K562 (cell line): ENCODE results near the gene RALB. TPM values are rescaled to one million over a fixed set of nuclear protein-coding genes. Genes with fewer than 3 reads are reported as not detected.

ENCODE experiments used
- ATAC-seq: fragments of 200-7000 bp; cut with Tn5 transposase; 3 replicates; pipeline ENCODE4 v1.9.1; 2020; ENCODE audit warnings: moderate library complexity
- BruUV-seq: library from RNA; stranded (reverse); fragments of 400-500 nt; replicated peaks from 2 replicates; lab custom pipeline; 2021; lab: Mats Ljungman, UMichigan
- CTCF ChIA-PET: fragments of 300-600 bp; formaldehyde crosslinking; extraction: SDS; loops from one replicate; lab custom pipeline; 2021; ENCODE audit warnings: low intra/inter-chr PET ratio; lab: Yijun Ruan, JAX
- POLR2A ChIA-PET: fragments of 300-600, 350-650 bp; sonication (Branson Sonifier 250); formaldehyde crosslinking; extraction: SDS; loops from one replicate; lab custom pipeline; 2021; ENCODE audit warnings: antibody characterized with exemption, inconsistent platforms; lab: Yijun Ruan, JAX
- DNase-seq, 4 experiments: peaks; one replicate each; pipeline versions ENCODE4 v3.0.0 to v3.0.0-alpha.2; 2011 to 2018; ENCODE audit warnings: low spot score in 3 of 4, mixed read lengths in 3 of 4; ENCODE audit errors: extremely low read depth in 1 of 4
- FAIRE-seq: peaks from 2 replicates; lab custom pipeline; 2011; peaks lifted over from hg19 to GRCh38; lab: Jason Lieb, UNC
- H2AFZ ChIP-seq: 2 replicates; pipeline ENCODE4 v1.6.0; 2011; ENCODE audit warnings: low read depth, low read length, control low read depth, inconsistent platforms
- H3K27ac ChIP-seq: fragments of 200-600 bp; 3 replicates; pipeline ENCODE4 v1.8.0; 2011; ENCODE audit warnings: low read depth, mild to moderate bottlenecking, control low read depth, inconsistent platforms, low read length, moderate library complexity, mixed read lengths; ENCODE audit errors: extremely low read depth
- H3K27me3 ChIP-seq, 2 experiments: fragments of 300-600 bp in 1 of 2; 2 replicates in 1 of 2; 3 replicates in 1 of 2; pipeline versions ENCODE4 v1.6.0 to v1.8.0; 2011; ENCODE audit warnings: inconsistent platforms in 2 of 2, low read length in 2 of 2, mild to moderate bottlenecking in 1 of 2, mixed read lengths in 1 of 2, moderate library complexity in 1 of 2; ENCODE audit not compliant: control insufficient read depth in 2 of 2, insufficient read depth in 2 of 2
- H3K36me3 ChIP-seq: fragments of 300-600 bp; 3 replicates; pipeline ENCODE4 v1.8.0; 2011; ENCODE audit warnings: mild to moderate bottlenecking, low read length, inconsistent platforms; ENCODE audit not compliant: control insufficient read depth, insufficient read depth
- H3K4me1 ChIP-seq, 2 experiments: fragments of 200-600 bp in 1 of 2; replicated peaks in 1 of 2; 2 replicates in 1 of 2; 3 replicates in 1 of 2; pipeline versions ENCODE4 v1.5.1 to v1.8.0; 2011; ENCODE audit warnings: inconsistent platforms in 2 of 2, low read length in 2 of 2, mild to moderate bottlenecking in 1 of 2, mixed read lengths in 1 of 2, moderate library complexity in 1 of 2; ENCODE audit not compliant: control insufficient read depth in 2 of 2, insufficient read depth in 2 of 2
- H3K4me2 ChIP-seq: 2 replicates; pipeline ENCODE4 v1.6.1; 2011; ENCODE audit warnings: low read length, control low read depth, inconsistent platforms, mixed read lengths; ENCODE audit not compliant: insufficient read depth
- H3K4me3 ChIP-seq: fragments of 200-600 bp; sonication (generic), shearing (Covaris generic); 2 replicates; pipeline ENCODE4 v1.5.1; 2016; ENCODE audit warnings: control low read depth, inconsistent platforms
- H3K79me2 ChIP-seq: fragments of 200-600 bp; 3 replicates; pipeline ENCODE4 v1.8.0; 2011; ENCODE audit warnings: low read length, inconsistent platforms; ENCODE audit not compliant: control insufficient read depth, insufficient read depth
- H3K9ac ChIP-seq, 2 experiments: 2 replicates each; pipeline versions ENCODE4 v1.6.0 to v1.6.1; 2011; ENCODE audit warnings: low read depth in 2 of 2, low read length in 2 of 2, control low read depth in 1 of 2, inconsistent platforms in 1 of 2, mild to moderate bottlenecking in 1 of 2, mixed read lengths in 1 of 2; ENCODE audit not compliant: insufficient read depth in 1 of 2
- H3K9me1 ChIP-seq: one replicate; pipeline ENCODE4 v1.6.0; 2011; ENCODE audit warnings: inconsistent platforms, mild to moderate bottlenecking, low read length, moderate library complexity; ENCODE audit not compliant: control insufficient read depth, insufficient read depth
- H3K9me3 ChIP-seq: replicated peaks from 2 replicates; pipeline ENCODE4 v1.5.1; 2011; ENCODE audit warnings: low read depth, low read length, inconsistent platforms; ENCODE audit not compliant: control insufficient read depth, insufficient read depth
- H4K20me1 ChIP-seq: replicated peaks from 2 replicates; pipeline ENCODE4 v1.6.1; 2011; ENCODE audit warnings: low read length, inconsistent platforms, mixed read lengths; ENCODE audit not compliant: control insufficient read depth, insufficient read depth
- FOXP1 ChIP-seq: sonication (generic); formaldehyde crosslinking; IDR thresholded peaks from 2 replicates; pipeline ENCODE4 v1.8.0; 2022; ENCODE audit warnings: mild to moderate bottlenecking, missing genetic modification reagents
- MTA1 ChIP-seq: fragments of 450-650 bp; IDR thresholded peaks from 2 replicates; pipeline ENCODE4 v1.6.1; 2017; ENCODE audit warnings: borderline replicate concordance
- PCBP1 ChIP-seq: fragments of 200-400 bp; formaldehyde crosslinking; IDR thresholded peaks from 2 replicates; pipeline ENCODE4 v1.6.1; 2018; ENCODE audit warnings: mild to moderate bottlenecking, low read depth, low read length; ENCODE audit not compliant: poor library complexity, severe bottlenecking
- PHB ChIP-seq: fragments of 250-450 bp; sonication (Bioruptor Pico); IDR thresholded peaks from 2 replicates; pipeline ENCODE4 v1.5.0; 2021
- PYGO2 ChIP-seq: fragments of 450-650 bp; IDR thresholded peaks from 2 replicates; pipeline ENCODE4 v1.6.1; 2016; ENCODE audit warnings: mild to moderate bottlenecking, missing genetic modification characterization, moderate library complexity, missing compliant biosample characterization
- ZNF165 ChIP-seq: fragments of 250-450 bp; sonication (Bioruptor Pico); IDR thresholded peaks from 2 replicates; pipeline ENCODE4 v1.4.0; 2020; ENCODE audit warnings: borderline replicate concordance
- ZNF239 ChIP-seq: fragments of 250-450 bp; sonication (Bioruptor Pico); IDR thresholded peaks from 2 replicates; pipeline ENCODE4 v1.4.0; 2020; ENCODE audit warnings: mild to moderate bottlenecking
- WGBS: fragments of 100-300 bp; shearing (Covaris generic); methylation state at CpG from one replicate; pipeline ENCODE4 v1.1.6; 2016; ENCODE audit warnings: low coverage, mixed read lengths; ENCODE audit not compliant: insufficient coverage; ENCODE audit errors: missing lambda C conversion rate; 5-methylcytosine and 5-hydroxymethylcytosine counted together
- in situ Hi-C: fragments of 300-500 bp; cut with MboI; formaldehyde crosslinking; loops from 4 replicates; pipeline ENCODE4 v1.15.0; 2018; ENCODE audit warnings: inconsistent platforms, mixed read lengths
- intact Hi-C: fragments of 100-400 bp; cut with micrococcal nuclease; formaldehyde crosslinking; loops from 2 replicates; pipeline ENCODE4 v1.14.2; 2022
- polyA plus RNA-seq, 8 experiments: library from polyadenylated mRNA; depleted of rRNA in 4 of 8; stranded (reverse) in 5 of 8; unstranded in 3 of 8; fragments of >200 nt; fragmentation: Nextera tagmentation in 2 of 8; fragmentation: Illumina TruSeq in 1 of 8; extraction: Ambion mirVana in 2 of 8; extraction: Trizol in 1 of 8; gene quantifications; 2 replicates each; pipeline versions ENCODE4 v1.2.1 to v1.2.3, GENCODE V29; 2011 to 2014; ENCODE audit warnings: inconsistent platforms in 1 of 8, missing spikeins in 1 of 8
- total RNA-seq, 7 experiments: library from RNA; depleted of rRNA in 6 of 7; stranded (reverse); fragments of >200 nt in 6 of 7; fragmentation: Illumina TruSeq in 2 of 7; extraction: Trizol in 2 of 7; gene quantifications; 2 replicates each; pipeline versions ENCODE4 v1.2.1 to v1.2.3, GENCODE V29; 2011 to 2021; ENCODE audit warnings: low replicate concordance in 1 of 7

Gene RALB
- total and polyA plus RNA-seq, 9 of the 15 experiments (the other 6 are each of a cell fraction or from before 2014, with no cell fraction given), result 14.8 to 65.6 (median 38.4) TPM

DNA sequence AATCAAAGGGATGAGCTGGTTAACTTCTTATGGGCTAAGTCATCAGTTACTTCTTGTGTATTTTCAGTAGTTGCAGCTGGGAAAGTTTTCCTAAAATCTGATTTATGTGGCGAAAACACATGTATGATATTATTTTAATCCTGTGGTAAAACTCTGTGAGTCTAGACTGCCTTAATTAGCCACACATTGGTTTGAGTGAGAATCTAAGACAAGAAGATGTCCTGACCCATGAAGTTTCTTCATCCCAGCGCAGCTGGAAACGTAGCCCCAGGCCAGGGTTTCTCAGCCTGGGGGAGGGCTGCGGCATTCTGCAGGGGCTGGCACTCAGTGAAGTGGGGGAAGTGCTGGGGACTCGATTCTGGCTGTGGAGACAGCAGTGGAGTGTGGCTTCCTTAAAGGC, 48.6 kb downstream of the RALB start (continued):
- TF ChIP-seq ZNF165 (CRISPR knock-in tag), result no peak
- no peak for TF ChIP-seq MTA1

GRCh38 chr2:120302301-120302700, 49.6 kb downstream of the RALB start:
- Histone ChIP-seq H3K9me1 (no peaks in the 10 kb centered on the region), H4K20me1 (peaks cover 5% of the 10 kb centered on the region; the same call in 1 of the 2 replicates), H3K9ac (no peak overlapping the region), H3K36me3 (peaks cover 4% of the 10 kb centered on the region; the same call in 1 of the 3 replicates), H3K4me1 (peaks cover 3 to 9% of the 10 kb centered on the region in 2 experiments; a peak in 4 of 5 replicates), H3K9me3 (no peaks in the 10 kb centered on the region), H3K27ac (no peak overlapping the region), H3K4me2 (no peak overlapping the region), H2AFZ (no peak overlapping the region), H3K27me3 (peaks cover 0 to 8% of the 10 kb centered on the region in 2 experiments; a peak in 1 of 5 replicates), H3K79me2 (no peaks in the 10 kb centered on the region), H3K4me3 (no peak overlapping the region)
- 68% methylated on average over 12 of the region's 12 CpGs for WGBS
- ChIA-PET CTCF (no interaction called here), POLR2A (interaction anchor here (0.6 to 0.7 kb wide), 2 partner anchors 19 to 61 kb away, joined by 3 read pairs; no protein-coding TSS in a partner anchor)
- TF ChIP-seq PCBP1, result no peak
- TF ChIP-seq FOXP1 (CRISPR knock-in tag), result no peak
- TF ChIP-seq PYGO2, result no peak
- TF ChIP-seq PHB (CRISPR knock-in tag), result no peak
- no peak for TF ChIP-seq ZNF239 (CRISPR knock-in tag)
- DNase-seq (no peak), FAIRE-seq (no peak), ATAC-seq (no peak)
- intact Hi-C loops, result no loop called here
- in situ Hi-C loops, result no loop called here
- no TSS peak for BruUV-seq
